GM18520 (cell line): Measurements from ENCODE around the gene SLC39A12.

Experiments used
- ATAC-seq: cut with Tn5 transposase; IDR thresholded peaks from one replicate; pipeline ENCODE4 v1.9.1; 2021; ENCODE audit not compliant: unreplicated experiment

Gene SLC39A12

DNA sequence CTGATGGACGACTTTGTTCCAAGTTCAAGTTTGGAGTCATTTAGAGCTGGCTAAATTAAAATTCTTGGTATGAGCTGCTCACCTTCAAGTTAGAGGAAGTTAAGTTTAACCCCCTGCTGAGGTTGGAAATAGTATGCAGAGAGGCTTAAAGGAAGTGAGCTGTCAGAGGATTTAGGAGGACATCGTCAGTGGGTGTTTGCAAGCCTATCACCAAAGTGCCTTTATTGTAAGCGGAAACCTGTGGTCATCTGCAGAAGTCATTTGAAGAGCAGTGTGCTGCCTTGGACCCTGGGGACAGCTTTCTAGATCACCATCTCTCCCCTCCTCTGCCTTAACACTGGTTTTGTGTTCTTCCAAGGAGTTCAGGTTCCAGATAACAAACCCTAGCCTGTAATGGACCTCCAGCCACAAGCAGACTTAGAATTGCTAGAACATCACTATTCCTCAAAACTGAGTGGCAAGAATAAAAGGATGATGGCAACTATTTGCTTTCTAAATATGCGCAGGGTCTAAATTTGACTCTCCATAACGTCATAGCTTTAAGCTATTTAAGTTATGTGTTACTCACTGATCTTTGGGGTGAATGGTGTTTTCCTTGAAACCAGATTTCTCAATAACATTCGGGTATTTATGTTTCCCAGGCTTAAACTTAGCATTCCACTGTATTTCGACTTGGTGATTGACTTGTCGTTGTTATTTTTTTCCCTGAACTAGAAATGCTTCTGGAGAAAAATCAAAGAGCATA lies 93.4 kb downstream of the SLC39A12 start:
- no peak for ATAC-seq

DNA sequence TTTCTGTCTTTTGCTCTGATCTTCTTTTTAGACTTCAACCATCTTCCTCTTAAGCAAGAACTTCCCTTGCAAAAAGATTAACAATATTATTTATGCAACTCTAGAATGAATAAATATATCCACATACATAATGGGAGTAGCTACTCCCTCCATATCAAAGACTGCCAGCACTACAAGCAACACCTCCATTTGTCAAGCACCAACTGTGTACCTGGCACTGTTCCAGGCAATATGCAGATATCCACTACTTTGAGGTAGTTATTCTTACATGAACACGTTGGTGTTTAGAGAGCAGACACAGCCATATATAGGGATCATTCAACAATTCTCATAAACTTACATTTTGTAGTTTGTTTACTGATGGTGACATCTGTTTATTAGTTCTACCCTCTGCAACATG lies 104.9 kb downstream of the SLC39A12 start:
- ATAC-seq = no peak

DNA sequence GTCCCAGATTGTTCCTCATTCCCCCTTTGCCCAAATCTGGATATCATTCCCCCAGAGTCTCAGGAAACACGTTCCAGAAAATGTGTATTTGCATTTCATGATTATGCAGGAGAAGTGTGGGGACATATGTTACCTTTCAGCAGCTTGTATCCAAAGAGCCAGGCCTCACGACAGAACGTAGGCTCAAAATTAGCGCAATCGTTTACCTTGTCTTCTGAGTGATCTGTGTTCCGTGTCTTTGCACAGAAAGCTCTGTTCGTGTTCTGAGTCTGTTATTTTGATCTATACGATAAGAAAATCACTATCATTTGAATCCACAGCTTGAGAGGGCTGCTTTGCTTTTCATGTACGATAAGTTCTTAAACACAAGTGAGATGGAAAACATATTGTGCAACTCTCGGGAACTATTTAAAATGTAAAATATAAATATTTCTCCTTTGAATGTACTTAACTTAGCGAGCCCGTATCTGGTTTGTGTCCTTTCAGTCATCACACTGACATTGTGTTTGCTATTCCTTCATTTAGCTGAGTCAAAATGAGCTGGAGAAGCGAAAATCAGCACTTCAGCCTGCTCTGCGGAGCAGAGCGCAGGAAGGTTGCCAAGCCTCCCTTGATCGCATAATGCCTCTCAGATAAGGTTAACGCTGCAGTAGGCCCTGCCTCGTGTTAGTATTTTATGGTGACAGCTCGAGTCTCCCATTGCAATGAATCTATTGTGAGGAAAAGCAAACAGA lies 108.3 kb downstream of the SLC39A12 start:
- ATAC-seq = no peak

DNA sequence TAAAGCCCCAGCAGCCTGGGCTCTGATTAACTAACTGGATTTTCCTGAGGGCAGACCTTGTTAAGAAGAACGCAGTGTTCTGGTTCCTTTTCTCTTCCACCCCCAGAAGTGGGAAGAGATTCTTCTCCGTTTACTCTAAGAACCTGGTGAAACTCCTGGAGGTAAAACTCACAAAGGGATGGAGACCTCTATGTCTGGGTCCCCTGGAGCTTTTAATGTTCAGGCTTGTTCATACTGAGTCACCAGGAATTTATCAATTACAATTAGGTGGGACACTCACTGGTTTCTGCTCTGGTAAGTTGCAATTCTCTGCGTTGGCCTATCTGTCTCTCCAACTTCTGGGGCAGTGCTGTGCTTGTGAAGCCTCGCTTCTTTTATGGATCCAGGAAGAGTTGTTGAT lies 115.2 kb downstream of the SLC39A12 start:
- no peak for ATAC-seq

DNA sequence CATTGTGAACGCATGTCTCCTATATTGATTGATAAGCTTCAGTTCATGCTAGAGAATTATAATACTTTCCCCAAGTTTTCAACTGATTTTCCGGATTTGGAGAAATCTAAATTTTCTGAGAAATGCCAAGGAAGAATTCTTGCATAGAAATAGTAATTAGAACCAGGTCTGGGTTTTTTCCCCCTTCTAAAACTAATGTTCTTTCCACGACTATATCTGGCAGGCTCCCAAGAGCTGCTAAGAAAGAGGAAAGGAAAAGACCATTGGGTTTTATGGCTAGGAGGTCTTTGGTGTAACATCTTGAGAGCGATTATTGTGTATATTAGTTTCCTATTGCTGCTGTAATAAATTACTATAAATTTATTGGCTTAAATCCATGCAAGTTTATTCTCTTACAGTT lies 116.7 kb downstream of the SLC39A12 start:
- no peak for ATAC-seq

DNA sequence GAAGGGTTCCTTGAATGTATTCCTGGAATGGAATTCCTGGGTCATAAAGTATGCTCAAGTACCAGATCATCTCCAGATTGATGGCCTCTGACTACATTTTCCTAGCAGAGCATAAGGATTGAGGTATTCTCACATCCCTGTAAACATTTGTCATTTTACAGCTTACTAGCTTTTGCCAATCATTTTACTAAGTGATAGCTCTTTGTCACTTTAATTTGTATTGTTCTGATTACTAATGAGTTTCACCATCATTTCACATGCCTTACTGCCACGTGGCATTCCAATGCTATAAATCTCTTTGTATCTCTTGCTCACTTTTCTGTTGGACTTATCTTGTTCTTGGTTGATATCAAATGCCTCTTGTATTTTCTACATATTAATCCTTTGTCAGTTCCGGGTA lies 119.9 kb downstream of the SLC39A12 start:
- no peak for ATAC-seq

DNA sequence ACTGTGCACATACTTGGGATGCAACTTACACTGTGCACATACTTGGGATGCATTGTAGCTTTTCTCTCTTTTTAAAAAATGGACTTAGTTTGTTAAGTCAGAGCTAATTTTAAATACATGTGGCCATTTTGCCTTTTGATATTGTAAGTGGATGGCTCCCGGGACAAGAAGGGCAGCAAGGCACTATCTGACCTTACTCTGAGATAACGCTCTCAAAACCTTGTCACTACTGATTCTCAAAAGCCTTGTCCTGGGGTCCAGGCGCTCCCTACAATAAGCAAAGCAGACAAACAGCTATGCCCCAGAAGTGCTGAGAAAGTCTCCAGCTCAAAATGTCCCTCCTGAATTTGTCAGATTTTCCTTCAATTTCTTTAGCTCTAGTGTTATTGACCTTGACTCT lies 121.6 kb downstream of the SLC39A12 start:
- ATAC-seq = no peak

DNA sequence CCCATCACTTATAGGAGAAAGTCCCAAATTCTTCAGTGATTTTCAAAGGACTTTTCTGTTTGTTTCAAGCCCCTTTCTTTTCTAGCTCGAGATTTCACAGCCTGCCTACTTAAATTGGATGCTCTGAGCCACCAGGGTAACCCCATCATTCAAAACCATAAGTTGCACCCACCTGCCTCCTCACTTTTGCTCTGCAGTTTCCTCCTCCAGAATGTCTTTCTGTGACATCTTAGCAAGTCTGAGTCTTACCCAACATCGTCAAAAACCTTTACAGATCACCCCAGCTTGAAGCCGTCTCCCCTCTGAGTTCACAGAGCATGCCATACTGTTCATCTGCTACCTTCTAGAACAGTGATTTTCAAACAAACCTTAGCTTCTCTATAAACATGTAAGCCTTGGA lies 124.2 kb downstream of the SLC39A12 start:
- no peak for ATAC-seq

DNA sequence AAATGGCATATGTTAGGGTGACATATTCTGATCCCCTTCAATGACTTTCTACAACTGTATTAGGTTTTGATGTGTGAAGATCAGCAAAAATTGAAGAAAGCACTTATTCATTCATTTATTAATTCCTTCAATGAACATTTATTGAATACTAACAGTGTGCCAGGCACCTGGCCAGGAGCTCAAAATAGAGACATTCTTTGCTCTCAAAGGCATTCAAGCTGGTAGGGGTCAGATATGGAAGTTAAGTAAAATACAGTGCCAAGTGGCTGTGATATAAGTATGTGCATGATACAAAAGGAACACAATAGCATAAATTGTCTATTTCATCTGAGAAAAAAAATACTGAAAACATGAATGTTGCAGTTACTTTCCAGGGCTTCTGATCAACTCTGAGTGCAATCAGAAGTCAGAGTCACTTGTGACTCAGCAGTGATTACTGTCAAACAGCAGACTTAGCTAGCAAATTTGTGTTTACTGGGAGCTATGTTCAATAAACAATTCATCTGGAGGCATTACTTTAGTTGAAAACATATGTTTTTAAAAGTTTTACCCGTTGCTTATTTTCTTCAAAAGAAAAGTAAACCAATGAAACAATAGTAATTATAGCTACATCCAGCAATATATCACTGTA lies 128.1 kb downstream of the SLC39A12 start:
- ATAC-seq = no peak

DNA sequence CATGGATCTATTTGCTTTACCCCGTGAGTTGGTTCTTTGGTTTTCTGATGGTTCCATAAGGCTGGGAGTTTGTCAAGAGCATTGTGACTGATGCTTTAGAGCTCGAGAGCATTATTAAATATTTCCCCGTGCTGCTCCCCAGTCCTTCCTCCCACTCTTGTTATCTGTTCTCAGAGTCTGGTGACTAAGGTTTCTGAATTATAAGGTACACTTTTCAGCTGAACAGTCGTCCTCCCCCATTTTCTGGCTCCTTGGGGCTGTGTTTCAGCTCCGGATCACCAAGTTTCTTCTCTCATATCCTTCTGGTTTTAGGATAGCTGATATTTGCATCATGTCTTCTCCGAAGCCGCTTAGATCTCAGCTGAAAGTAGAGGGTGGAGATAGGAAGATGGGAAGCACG lies 130.7 kb downstream of the SLC39A12 start:
- ATAC-seq = no peak

DNA sequence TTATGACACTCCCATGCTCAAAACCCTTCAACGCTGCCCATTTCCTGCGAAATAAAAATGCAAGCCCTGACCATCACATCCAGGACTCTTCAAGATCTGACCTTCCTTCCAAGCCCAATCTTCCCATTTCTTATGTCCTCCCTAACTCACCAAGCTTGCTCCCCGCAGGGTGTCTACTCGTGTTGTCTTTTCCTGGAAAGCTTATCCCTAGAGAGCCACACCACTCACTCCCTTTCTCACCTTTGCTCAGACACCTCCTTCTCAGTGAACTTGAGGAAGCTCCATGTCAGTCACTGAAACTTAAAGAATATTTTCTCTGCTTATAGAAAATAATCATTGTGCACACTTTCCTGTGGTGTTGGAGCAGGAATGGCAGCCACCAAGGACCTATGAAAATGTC lies 134.1 kb downstream of the SLC39A12 start:
- ATAC-seq = no peak

DNA sequence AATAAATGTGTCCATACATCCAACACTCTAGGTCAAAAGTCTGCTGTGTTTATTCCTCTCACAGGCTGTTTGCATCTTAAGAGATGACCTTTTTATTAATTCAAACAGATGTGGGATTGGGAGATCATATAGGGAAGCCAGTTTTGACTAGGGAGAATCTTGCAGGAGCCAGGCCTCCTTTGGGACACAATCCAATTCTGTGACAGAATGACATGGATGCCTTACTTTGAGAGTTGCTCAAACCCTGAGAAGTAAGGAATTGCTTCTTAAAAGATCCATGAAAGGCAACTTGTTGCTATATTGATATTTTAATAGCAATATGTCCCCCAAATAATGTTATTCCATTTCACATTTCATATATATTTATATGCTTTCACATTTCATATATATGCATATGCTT lies 135.0 kb downstream of the SLC39A12 start:
- no peak for ATAC-seq

DNA sequence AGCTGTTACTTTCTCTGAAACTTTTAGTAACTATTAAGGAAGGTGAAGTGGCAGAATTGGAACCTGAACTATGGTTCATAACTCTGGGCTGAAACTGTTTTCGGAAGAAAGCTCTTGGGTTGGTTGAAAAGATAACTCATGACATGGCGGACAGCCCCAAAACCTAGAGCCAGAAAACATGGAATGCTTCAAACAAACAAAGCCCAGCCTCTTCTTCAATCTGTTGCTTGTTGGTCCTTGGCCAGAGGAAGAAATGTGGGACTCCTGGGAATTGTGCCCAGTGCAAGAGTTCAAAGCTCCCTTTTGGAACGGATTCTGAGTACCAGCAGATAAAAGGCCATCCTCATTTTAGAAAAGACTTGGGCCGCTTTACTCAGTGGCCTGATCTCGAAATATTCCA lies 135.6 kb downstream of the SLC39A12 start:
- no peak for ATAC-seq
